ENCODE results near the gene TMSB4X. TPM values are rescaled to one million over a fixed set of nuclear protein-coding genes. Genes with fewer than 3 reads are reported as not detected.

TMSB4X gene
- total and polyA plus RNA-seq, 2 of the 4 experiments (the other 2 are of a cell fraction), result 4,648 to 11,116 TPM

GRCh38 chrX:12955882-12956703, 18.8 kb upstream of the TMSB4X start:
- Histone ChIP-seq H4K5ac (ENCODE audit: low read depth, low read length) (peak overlapping the region; percentile 99), H2AK5ac (ENCODE audit: low read depth, low read length) (peak overlapping the region; percentile 91), H3K56ac (ENCODE audit: extremely low read depth, insufficient read depth, low read length) (peak overlapping the region; percentile 86), H4K8ac (ENCODE audit: low read depth in 2 of 2, low read length in 2 of 2) (peak overlapping the region; percentile 80 to 97), H3K27me3 (ENCODE audit: control insufficient read depth, insufficient read depth, low read length) (no peaks in the 10 kb centered on the region), H3K4me2 (ENCODE audit: low read depth, low read length) (peak overlapping the region; percentile 33; the same call in 1 of the 2 replicates), H3K23ac (ENCODE audit: low read depth, low read length) (peak overlapping the region; percentile 96; the same call in 1 of the 2 replicates), H2BK5ac (ENCODE audit: low read depth, low read length, poor library complexity, severe bottlenecking) (peak overlapping the region; percentile 88), H2AFZ (replicated peaks; ENCODE audit: low read length, poor library complexity) (peak overlapping the region; percentile 91), H3K4me3 (ENCODE audit: insufficient read depth, low read depth, low read length) (no peak overlapping the region), H3K9me3 (ENCODE audit: control insufficient read depth, insufficient read depth, low read length) (no peaks in the 10 kb centered on the region), H3K27ac (ENCODE audit: insufficient read depth, low read length) (peak overlapping the region; percentile 97), H3K4ac (ENCODE audit: low read depth, low read length) (peak overlapping the region; percentile 100), H3K4me1 (ENCODE audit: control insufficient read depth, insufficient read depth, low read length) (peaks cover 9% of the 10 kb centered on the region), H4K91ac (ENCODE audit: insufficient read depth, low read depth, low read length) (peak overlapping the region; percentile 99), H3K18ac (ENCODE audit: low read depth, low read length) (peak overlapping the region; percentile 98), H2BK20ac (ENCODE audit: low read depth, low read length) (peak overlapping the region; percentile 99), H3K14ac (replicated peaks; ENCODE audit: low read depth, low read length) (peak overlapping the region; percentile 97), H2BK120ac (ENCODE audit: low read depth, low read length) (peak overlapping the region; percentile 99), H3K36me3 (ENCODE audit: control insufficient read depth, insufficient read depth, low read length) (no peaks in the 10 kb centered on the region), H3K79me1 (ENCODE audit: low read depth in 1 of 2, low read length in 2 of 2) (peaks cover 0 to 4% of the 10 kb centered on the region in 2 experiments; a peak in 1 of 4 replicates), H2BK15ac (ENCODE audit: low read depth, low read length) (peak overlapping the region; percentile 89), H3K9ac (ENCODE audit: low read depth, low read length) (peak overlapping the region; percentile 67), H2AK9ac (replicated peaks; ENCODE audit: low read depth, low read length, poor library complexity) (peak overlapping the region; percentile 99), H4K20me1 (ENCODE audit: insufficient read depth, low read length) (no peaks in the 10 kb centered on the region), H3K9me1 (ENCODE audit: insufficient read depth, low read length) (peaks cover 8% of the 10 kb centered on the region)
- 20% methylated on average over 2 of the region's 20 CpGs; no CpG with 5 or more reads in 1 of the 2 experiments for WGBS, 2 experiments (ENCODE audit: extremely low coverage in 2 of 2, insufficient read length in 1 of 2)
- TF ChIP-seq BHLHE40 (IDR thresholded peaks at IDR 0.05; ENCODE audit: low read depth, low read length), result no peak
- TF ChIP-seq RCOR1 (IDR thresholded peaks at IDR 0.05; ENCODE audit: insufficient replicate concordance, low read length), result no peak
- TF ChIP-seq MAFK (IDR thresholded peaks at IDR 0.05; ENCODE audit: low read depth, low read length), result no peak
- peak; percentile 9; the same call in 1 of the 2 replicates for TF ChIP-seq MAZ (IDR thresholded peaks at IDR 0.05; ENCODE audit: borderline replicate concordance, low read depth, low read length)
- TF ChIP-seq CEBPB (IDR thresholded peaks at IDR 0.05; ENCODE audit: low read depth, low read length), result peak; percentile 85
- no peak for TF ChIP-seq MXI1 (IDR thresholded peaks at IDR 0.05; ENCODE audit: borderline replicate concordance, low read depth, low read length)
- TF ChIP-seq RFX5 (IDR thresholded peaks at IDR 0.05; ENCODE audit: low read depth, low read length), result no peak
- ATAC-seq (ENCODE audit: low read depth) (peak; percentile 69), DNase-seq (peak; percentile 84)
- ChIA-PET POLR2A (ENCODE audit: unreplicated experiment) (interaction anchor here (0.5 to 1.0 kb wide), 2 partner anchors 19 to 20 kb away, joined by 3 to 6 read pairs; partner anchors contain the start of gene TMSB4X), CTCF (interaction anchor here (0.7 to 1.5 kb wide), 3 partner anchors 9 to 90 kb away, joined by 3 to 7 read pairs (median 3); no protein-coding TSS in a partner anchor)
- BruUV-seq (replicated peaks), result no TSS peak
- dilution Hi-C loops (cut with HindIII; ENCODE audit: low sequenced_read_pairs, unreplicated experiment) (no loop called here), in situ Hi-C loops (cut with MboI; ENCODE audit: low sequenced_read_pairs) (loop anchor here (10.0 to 25.0 kb wide), 3 partner anchors 699 to 1081 kb away; partner anchors contain the start of genes GEMIN8, OFD1, TCEANC and TRAPPC2), intact Hi-C loops (cut with micrococcal nuclease) (no loop called here)
